ENCODE results near the gene BRD3OS.

BRD3OS gene, protein sequence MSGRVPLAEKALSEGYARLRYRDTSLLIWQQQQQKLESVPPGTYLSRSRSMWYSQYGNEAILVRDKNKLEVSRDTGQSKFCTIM

GRCh38 chr9:134024828-134025605 lies at the start of gene BRD3OS:
Gene BRD3OS, plus strand, starts transcription at chr9:134025481. Its CDS starts 1,267 bp downstream, at chr9:134026748.
- DNase-seq (ENCODE audit: low spot score) = peak; percentile 97

DNA sequence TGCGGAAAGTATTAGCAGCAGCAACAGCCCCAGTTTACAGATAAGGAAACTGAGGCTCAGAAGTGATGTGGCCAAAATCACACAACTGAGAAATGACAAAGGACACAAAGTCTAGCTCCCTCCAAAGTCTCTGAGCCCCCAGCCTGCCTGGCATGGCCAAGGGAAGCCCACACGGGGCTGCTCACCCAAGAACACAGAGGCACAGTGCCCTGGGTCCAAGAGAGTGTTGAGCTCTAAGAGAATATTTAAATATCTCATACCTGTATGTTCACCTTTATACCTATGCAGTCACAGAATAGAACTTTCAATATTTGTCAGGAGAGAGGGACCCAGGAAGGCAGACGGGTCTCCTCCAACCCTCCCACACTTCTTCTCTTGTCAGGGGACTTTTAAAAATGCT lies 49.8 kb upstream of the BRD3OS start:
- no peak for DNase-seq (ENCODE audit: low spot score)

DNA sequence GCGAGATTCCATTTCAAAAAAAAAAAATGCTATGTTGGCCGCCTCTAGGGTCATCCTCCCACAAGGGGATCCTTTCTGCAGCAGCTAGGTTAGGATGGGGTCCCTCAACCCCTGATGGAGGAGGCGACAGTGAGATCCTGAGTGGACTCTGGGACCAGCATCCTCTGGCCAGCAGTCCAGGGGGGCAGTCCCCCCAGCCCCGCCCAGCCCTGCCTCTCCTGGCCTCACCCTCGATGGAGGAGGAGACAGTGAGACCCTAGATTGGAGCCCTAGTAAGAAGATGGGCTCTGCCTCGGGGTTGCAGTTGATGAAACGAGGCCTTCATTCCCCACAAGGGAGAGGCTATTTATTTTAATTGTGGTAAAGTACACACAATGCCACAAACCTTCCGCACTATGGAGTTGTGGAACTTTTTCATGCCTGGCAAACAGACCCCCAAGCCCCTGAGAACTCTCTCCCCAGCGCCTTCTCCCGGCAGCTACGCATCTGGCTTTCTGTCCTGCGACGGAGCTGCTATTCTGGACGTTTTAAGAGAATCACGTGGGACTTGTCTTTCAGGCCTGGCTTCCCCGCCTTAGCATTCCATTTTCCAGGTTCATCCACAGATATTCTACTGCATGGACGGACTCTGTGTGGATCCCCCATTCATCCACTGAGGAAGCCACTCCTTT lies 49.0 kb upstream of the BRD3OS start:
- no peak for DNase-seq (ENCODE audit: low spot score)

- DNase-seq (ENCODE audit: low spot score) = no peak
Observed at GRCh38 chr9:133976887-133977286, 48.4 kb upstream of the BRD3OS start.

- no peak for DNase-seq (ENCODE audit: low spot score)
Observed at GRCh38 chr9:133977421-133978201, 47.7 kb upstream of the BRD3OS start.

GRCh38 chr9:133978226-133978898 lies 46.9 kb upstream of the BRD3OS start:
- DNase-seq (ENCODE audit: low spot score) = no peak

DNA sequence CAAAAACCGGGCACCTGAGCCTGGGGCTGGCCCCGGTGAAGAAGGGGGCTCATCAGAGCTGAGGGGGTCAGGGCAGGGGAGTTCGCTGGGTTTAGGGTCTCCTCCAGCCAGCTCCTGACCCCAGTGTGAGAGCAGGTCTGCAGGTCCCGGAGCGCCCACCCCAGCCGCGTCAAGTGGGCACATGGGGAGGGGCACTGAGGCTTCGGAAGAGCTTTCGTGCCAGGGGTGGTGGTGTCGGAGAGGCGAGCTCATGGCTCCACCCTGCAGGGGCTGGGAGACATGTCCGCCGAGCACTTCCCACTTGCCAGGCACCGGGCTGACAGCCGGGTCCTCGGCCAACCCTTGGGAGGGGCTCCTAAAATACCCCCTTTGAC lies 46.4 kb upstream of the BRD3OS start:
- no peak for DNase-seq (ENCODE audit: low spot score)

GRCh38 chr9:133979273-133979920 lies 45.9 kb upstream of the BRD3OS start:
- DNase-seq (ENCODE audit: low spot score) = peak; percentile 79

DNA sequence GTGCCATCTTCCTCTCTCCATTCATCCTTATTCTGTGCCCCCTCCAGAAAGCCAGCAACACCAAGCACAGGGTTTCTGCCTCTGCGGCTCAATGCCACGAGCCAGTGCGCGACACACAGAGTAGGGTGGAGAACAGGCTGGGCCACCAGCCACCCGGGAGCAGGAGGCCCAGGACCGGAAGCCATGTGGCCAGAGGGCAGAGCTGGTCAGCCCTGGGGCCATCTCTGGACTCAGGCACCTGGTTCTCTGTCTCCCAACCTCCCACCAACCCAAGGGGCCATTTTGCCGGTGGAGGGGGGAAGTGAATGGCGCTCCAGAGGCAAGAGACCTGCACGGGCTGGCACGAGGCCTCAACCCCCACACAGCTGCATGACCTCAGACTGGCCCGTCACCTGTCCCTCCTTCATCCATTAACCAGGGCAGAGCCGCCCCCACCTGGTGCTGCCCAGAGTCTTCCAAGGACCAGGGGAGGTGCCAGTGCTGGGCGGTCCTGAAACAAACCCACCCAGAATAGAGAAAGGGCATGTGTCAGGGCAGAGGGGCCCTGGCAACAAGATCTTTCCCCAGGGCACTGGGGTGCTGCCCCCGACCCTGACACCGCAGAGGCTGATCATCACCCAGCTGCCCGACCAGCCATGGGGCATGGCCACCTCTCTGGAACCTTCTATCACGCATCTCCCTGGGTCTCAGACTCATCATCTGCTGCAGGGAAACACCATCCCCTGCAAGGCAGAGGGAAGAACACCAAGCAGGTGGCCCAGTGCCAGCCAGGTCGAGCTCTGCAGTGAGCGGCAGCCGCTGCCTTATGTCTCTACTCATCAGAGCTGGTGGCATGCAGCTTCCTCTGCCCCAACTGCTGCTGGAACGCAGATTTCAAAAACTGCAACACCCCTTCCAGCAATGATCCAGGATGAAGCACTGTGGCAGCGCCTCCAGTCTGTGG lies 45.1 kb upstream of the BRD3OS start:
- no peak for DNase-seq (ENCODE audit: low spot score)

GRCh38 chr9:133980864-133981588 lies 44.3 kb upstream of the BRD3OS start:
- no peak for DNase-seq (ENCODE audit: low spot score)

GRCh38 chr9:133981589-133981957 lies 43.7 kb upstream of the BRD3OS start:
- DNase-seq (ENCODE audit: low spot score) = no peak

- DNase-seq (ENCODE audit: low spot score) = no peak
Observed at GRCh38 chr9:133981958-133982681, 43.2 kb upstream of the BRD3OS start.

DNA sequence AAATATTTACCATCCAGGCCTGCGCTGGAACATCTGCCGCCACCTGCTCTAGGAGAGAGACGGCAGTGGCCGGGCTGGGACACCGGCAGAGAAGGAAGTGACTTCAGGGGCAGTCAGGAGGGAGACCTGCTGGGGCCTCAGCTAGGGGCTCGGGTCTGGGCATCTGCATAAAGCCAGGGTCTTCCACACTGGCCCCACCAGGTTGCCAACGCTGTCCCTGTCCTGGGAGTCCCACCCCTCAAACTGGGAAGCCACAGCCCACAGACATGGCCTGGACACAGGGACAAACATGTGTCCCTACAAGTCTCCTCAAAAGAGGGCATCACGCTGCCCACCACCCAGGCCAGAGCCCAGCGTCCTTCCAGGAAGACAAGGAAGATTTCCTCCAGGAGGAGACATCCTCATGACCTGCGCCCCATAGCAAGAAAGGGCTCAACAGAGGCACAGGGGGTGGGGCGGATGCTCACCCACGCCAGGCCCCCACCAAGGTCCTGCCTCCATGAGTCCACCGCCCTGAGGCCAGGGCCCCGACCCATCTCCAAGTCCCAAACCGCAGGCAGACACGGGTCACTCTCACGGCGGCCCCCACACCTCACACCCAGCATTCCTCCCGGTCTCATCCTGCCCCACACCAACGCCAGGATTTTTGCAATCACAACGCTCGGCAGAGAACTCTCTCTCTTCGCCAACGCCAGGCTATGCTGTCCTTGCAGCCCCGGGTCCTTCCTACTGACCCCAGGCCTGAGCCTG lies 42.1 kb upstream of the BRD3OS start:
- DNase-seq (ENCODE audit: low spot score) = no peak

DNA sequence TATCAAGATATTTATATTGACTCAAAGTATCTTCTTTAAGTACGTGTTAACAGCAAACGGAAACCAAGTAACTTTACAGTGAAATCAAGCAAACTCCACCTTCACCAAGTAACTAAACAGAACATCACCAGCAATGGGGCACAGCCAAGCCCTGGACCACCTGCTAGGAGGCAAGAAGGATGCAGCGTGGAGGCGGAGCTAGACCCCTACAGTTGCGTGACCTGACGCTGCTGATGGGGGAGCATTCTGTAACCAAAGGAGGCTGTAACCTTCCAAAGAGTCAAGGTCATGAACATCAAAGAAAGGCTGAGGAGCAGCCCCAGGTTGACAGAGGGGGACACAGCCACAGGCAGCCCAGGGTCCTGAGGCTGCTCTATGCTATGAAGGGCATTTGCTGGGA lies 39.2 kb upstream of the BRD3OS start:
- no peak for DNase-seq (ENCODE audit: low spot score)

DNA sequence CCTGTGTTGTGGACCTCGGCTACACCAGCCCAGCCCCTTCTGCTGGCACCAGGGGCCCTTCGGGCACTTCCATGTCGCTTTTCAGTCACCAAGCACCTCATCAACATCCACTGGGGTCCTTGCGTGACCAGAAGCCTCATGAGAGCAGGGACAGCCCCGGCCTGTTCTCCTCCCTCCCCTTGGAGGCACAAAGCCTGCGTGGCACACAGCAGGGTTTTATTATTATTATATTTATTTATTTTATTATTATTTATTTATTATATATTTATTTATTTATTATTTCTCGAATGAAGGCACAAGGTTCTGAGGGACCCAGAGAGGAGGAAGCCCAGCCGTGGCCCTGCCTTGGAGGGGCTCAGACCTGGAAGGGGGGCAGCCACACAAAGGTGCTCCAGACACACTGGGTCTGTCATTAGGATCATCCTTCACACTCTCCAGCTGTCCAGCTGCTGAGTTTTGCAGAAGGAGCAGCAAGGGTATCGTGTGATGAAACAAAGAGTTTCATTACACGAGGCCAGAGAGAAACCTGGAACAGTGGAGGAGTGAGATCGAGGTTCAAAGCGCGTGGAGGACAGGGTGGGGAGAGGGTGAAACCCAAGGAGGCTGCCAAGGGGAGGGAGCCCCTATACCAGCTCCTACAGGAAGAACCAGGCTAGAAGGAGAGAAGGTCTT lies 38.4 kb upstream of the BRD3OS start:
- no peak for DNase-seq (ENCODE audit: low spot score)

- no peak for DNase-seq (ENCODE audit: low spot score)
Observed at GRCh38 chr9:133987446-133987788, 37.9 kb upstream of the BRD3OS start.

GRCh38 chr9:133987946-133988665 lies 37.2 kb upstream of the BRD3OS start:
- no peak for DNase-seq (ENCODE audit: low spot score)
